Measurements from ENCODE around the gene ANKRD27.
"Not testable (repeated sequence)": the region's sequence is repeated elsewhere in the genome, so short reads cannot be mapped to it uniquely, and the experiment has no call there.

Gene ANKRD27

GRCh38 chr19:32702010-32702409 is 27.0 kb upstream of the ANKRD27 start:
- peaks cover 4% of the 10 kb centered on the region for H3K4me1 ChIP-seq (ENCODE audit: control insufficient read depth, insufficient read depth, low read length)

GRCh38 chr19:32700129-32700528 is 25.1 kb upstream of the ANKRD27 start:
- H3K4me1 ChIP-seq (ENCODE audit: control insufficient read depth, insufficient read depth, low read length); H3K4me3 ChIP-seq (ENCODE audit: low read length in 2 of 2); H3K9ac ChIP-seq (ENCODE audit: low read length in 2 of 2); H3K27ac ChIP-seq (ENCODE audit: low read length); H3K9me3 ChIP-seq (ENCODE audit: control insufficient read depth in 2 of 2, low read length in 2 of 2); H3K36me3 ChIP-seq (ENCODE audit: control insufficient read depth in 2 of 2, insufficient read depth in 2 of 2, low read length in 2 of 2); H3K27me3 ChIP-seq (ENCODE audit: control insufficient read depth in 1 of 2, insufficient read depth in 2 of 2, low read length in 2 of 2): not testable (repeated sequence)

More at GRCh38 chr19:32702010-32702409, 27.0 kb upstream of the ANKRD27 start:
- Histone ChIP-seq H3K4me3 (ENCODE audit: low read length in 2 of 2) (no peak overlapping the region), H3K36me3 (ENCODE audit: control insufficient read depth in 2 of 2, insufficient read depth in 2 of 2, low read length in 2 of 2) (peaks cover 0 to 5% of the 10 kb centered on the region in 2 donors), H3K27ac (ENCODE audit: low read length) (no peak overlapping the region), H3K9me3 (ENCODE audit: control insufficient read depth in 2 of 2, low read length in 2 of 2) (peaks cover 0 to 10% of the 10 kb centered on the region in 2 donors), H3K9ac (ENCODE audit: low read length in 2 of 2) (no peak overlapping the region), H3K27me3 (ENCODE audit: control insufficient read depth in 1 of 2, insufficient read depth in 2 of 2, low read length in 2 of 2) (no peaks in the 10 kb centered on the region)

- H3K9ac ChIP-seq (ENCODE audit: low read length in 2 of 2); H3K27me3 ChIP-seq (ENCODE audit: control insufficient read depth in 1 of 2, insufficient read depth in 2 of 2, low read length in 2 of 2); H3K36me3 ChIP-seq (ENCODE audit: control insufficient read depth in 2 of 2, insufficient read depth in 2 of 2, low read length in 2 of 2); H3K9me3 ChIP-seq (ENCODE audit: control insufficient read depth in 2 of 2, low read length in 2 of 2); H3K27ac ChIP-seq (ENCODE audit: low read length); H3K4me3 ChIP-seq (ENCODE audit: low read length in 2 of 2): not testable (repeated sequence)
- peaks cover 20% of the 10 kb centered on the region for H3K4me1 ChIP-seq (ENCODE audit: control insufficient read depth, insufficient read depth, low read length)
Observed at GRCh38 chr19:32696771-32697170, 21.8 kb upstream of the ANKRD27 start.

GRCh38 chr19:32695506-32695905 is 20.5 kb upstream of the ANKRD27 start:
- H3K36me3 ChIP-seq (ENCODE audit: control insufficient read depth in 2 of 2, insufficient read depth in 2 of 2, low read length in 2 of 2); H3K9ac ChIP-seq (ENCODE audit: low read length in 2 of 2); H3K4me3 ChIP-seq (ENCODE audit: low read length in 2 of 2); H3K27ac ChIP-seq (ENCODE audit: low read length); H3K27me3 ChIP-seq (ENCODE audit: control insufficient read depth in 1 of 2, insufficient read depth in 2 of 2, low read length in 2 of 2); H3K9me3 ChIP-seq (ENCODE audit: control insufficient read depth in 2 of 2, low read length in 2 of 2): not testable (repeated sequence)
- peaks cover 25% of the 10 kb centered on the region for H3K4me1 ChIP-seq (ENCODE audit: control insufficient read depth, insufficient read depth, low read length)

- peaks cover 25% of the 10 kb centered on the region for H3K4me1 ChIP-seq (ENCODE audit: control insufficient read depth, insufficient read depth, low read length)
- H3K27ac ChIP-seq (ENCODE audit: low read length); H3K36me3 ChIP-seq (ENCODE audit: control insufficient read depth in 2 of 2, insufficient read depth in 2 of 2, low read length in 2 of 2); H3K9me3 ChIP-seq (ENCODE audit: control insufficient read depth in 2 of 2, low read length in 2 of 2); H3K9ac ChIP-seq (ENCODE audit: low read length in 2 of 2); H3K27me3 ChIP-seq (ENCODE audit: control insufficient read depth in 1 of 2, insufficient read depth in 2 of 2, low read length in 2 of 2); H3K4me3 ChIP-seq (ENCODE audit: low read length in 2 of 2): not testable (repeated sequence)
Observed at GRCh38 chr19:32694851-32695250, 19.9 kb upstream of the ANKRD27 start.

GRCh38 chr19:32694316-32694715 is 19.3 kb upstream of the ANKRD27 start:
- not testable (repeated sequence) for H3K9me3 ChIP-seq (ENCODE audit: control insufficient read depth in 2 of 2, low read length in 2 of 2); H3K27me3 ChIP-seq (ENCODE audit: control insufficient read depth in 1 of 2, insufficient read depth in 2 of 2, low read length in 2 of 2); H3K27ac ChIP-seq (ENCODE audit: low read length); H3K36me3 ChIP-seq (ENCODE audit: control insufficient read depth in 2 of 2, insufficient read depth in 2 of 2, low read length in 2 of 2)
- Histone ChIP-seq H3K4me3 (ENCODE audit: low read length in 2 of 2) (peak overlapping the region in 1 of 2 donors; percentile 40), H3K4me1 (ENCODE audit: control insufficient read depth, insufficient read depth, low read length) (peaks cover 25% of the 10 kb centered on the region), H3K9ac (ENCODE audit: low read length in 2 of 2) (peak overlapping the region in 1 of 2 donors; percentile 22)

GRCh38 chr19:32693151-32694108 is 18.4 kb upstream of the ANKRD27 start:
- H3K4me1 ChIP-seq (ENCODE audit: control insufficient read depth, insufficient read depth, low read length), result peaks cover 25% of the 10 kb centered on the region
- not testable (repeated sequence) for H3K27ac ChIP-seq (ENCODE audit: low read length); H3K36me3 ChIP-seq (ENCODE audit: control insufficient read depth in 2 of 2, insufficient read depth in 2 of 2, low read length in 2 of 2); H3K9me3 ChIP-seq (ENCODE audit: control insufficient read depth in 2 of 2, low read length in 2 of 2); H3K27me3 ChIP-seq (ENCODE audit: control insufficient read depth in 1 of 2, insufficient read depth in 2 of 2, low read length in 2 of 2)
- peak overlapping the region; percentile 58 to 85 for H3K9ac ChIP-seq (ENCODE audit: low read length in 2 of 2)
- peak overlapping the region; percentile 84 to 96 for H3K4me3 ChIP-seq (ENCODE audit: low read length in 2 of 2)

GRCh38 chr19:32692727-32693061 is 17.7 kb upstream of the ANKRD27 start:
- peak overlapping the region; percentile 64 for H3K27ac ChIP-seq (ENCODE audit: low read length)
- peak overlapping the region; percentile 58 to 85 for H3K9ac ChIP-seq (ENCODE audit: low read length in 2 of 2)
- H3K4me1 ChIP-seq (ENCODE audit: control insufficient read depth, insufficient read depth, low read length), result peaks cover 25% of the 10 kb centered on the region

GRCh38 chr19:32691952-32692726 is 17.2 kb upstream of the ANKRD27 start:
- Histone ChIP-seq H3K27ac (ENCODE audit: low read length) (peak overlapping the region; percentile 64), H3K36me3 (ENCODE audit: control insufficient read depth in 2 of 2, insufficient read depth in 2 of 2, low read length in 2 of 2) (no peaks in the 10 kb centered on the region), H3K4me3 (ENCODE audit: low read length in 2 of 2) (peak overlapping the region; percentile 84 to 96), H3K9ac (ENCODE audit: low read length in 2 of 2) (peak overlapping the region; percentile 58 to 85), H3K27me3 (ENCODE audit: control insufficient read depth in 1 of 2, insufficient read depth in 2 of 2, low read length in 2 of 2) (no peaks in the 10 kb centered on the region), H3K9me3 (ENCODE audit: control insufficient read depth in 2 of 2, low read length in 2 of 2) (no peaks in the 10 kb centered on the region), H3K4me1 (ENCODE audit: control insufficient read depth, insufficient read depth, low read length) (peaks cover 25% of the 10 kb centered on the region)

More at GRCh38 chr19:32692727-32693061, 17.7 kb upstream of the ANKRD27 start:
- Histone ChIP-seq H3K4me3 (ENCODE audit: low read length in 2 of 2) (peak overlapping the region; percentile 84 to 96), H3K9me3 (ENCODE audit: control insufficient read depth in 2 of 2, low read length in 2 of 2) (no peaks in the 10 kb centered on the region), H3K36me3 (ENCODE audit: control insufficient read depth in 2 of 2, insufficient read depth in 2 of 2, low read length in 2 of 2) (no peaks in the 10 kb centered on the region), H3K27me3 (ENCODE audit: control insufficient read depth in 1 of 2, insufficient read depth in 2 of 2, low read length in 2 of 2) (no peaks in the 10 kb centered on the region)

- Histone ChIP-seq H3K27me3 (ENCODE audit: control insufficient read depth in 1 of 2, insufficient read depth in 2 of 2, low read length in 2 of 2) (no peaks in the 10 kb centered on the region), H3K4me3 (ENCODE audit: low read length in 2 of 2) (peak within 1 kb of the TSS; percentile 84 to 96), H3K9ac (ENCODE audit: low read length in 2 of 2) (peak within 1 kb of the TSS; percentile 58 to 85), H3K36me3 (ENCODE audit: control insufficient read depth in 2 of 2, insufficient read depth in 2 of 2, low read length in 2 of 2) (no peaks in the 10 kb centered on the region), H3K27ac (ENCODE audit: low read length) (peak within 1 kb of the TSS; percentile 64), H3K4me1 (ENCODE audit: control insufficient read depth, insufficient read depth, low read length) (peaks cover 25% of the 10 kb centered on the region), H3K9me3 (ENCODE audit: control insufficient read depth in 2 of 2, low read length in 2 of 2) (no peaks in the 10 kb centered on the region)
Observed at GRCh38 chr19:32691291-32691951, 16.4 kb upstream of the ANKRD27 start, which contains the start of gene NUDT19. Gene NUDT19 (plus strand): TSS chr19:32691821. CDS start chr19:32691961, 140 bp downstream.

Measured in stomach smooth muscle (tissue), 2 donors.